Peyer's patch (tissue), 4 donors: Measurements from ENCODE around the gene ATP11B.

Experiments
- POLR2A ChIP-seq, 2 donors: fragments of 450-650 bp; IDR thresholded peaks; one replicate each; pipeline ENCODE4 v1.5.1; 2017; ENCODE audit warnings: antibody characterized with exemption in 2 of 2, mild to moderate bottlenecking in 2 of 2, moderate library complexity in 2 of 2
- TF ChIP-seq, protein P1 (sequence below), 6 experiments: fragments of 450-650 bp in 4 of 6; fragments of 200-600 bp in 2 of 6; sonication (generic) in 1 of 6; IDR thresholded peaks; one replicate each; pipeline ENCODE4 v1.5.1; 2017 to 2019; ENCODE audit warnings: antibody characterized with exemption in 6 of 6, mild to moderate bottlenecking in 3 of 6, moderate library complexity in 1 of 6

DNA sequence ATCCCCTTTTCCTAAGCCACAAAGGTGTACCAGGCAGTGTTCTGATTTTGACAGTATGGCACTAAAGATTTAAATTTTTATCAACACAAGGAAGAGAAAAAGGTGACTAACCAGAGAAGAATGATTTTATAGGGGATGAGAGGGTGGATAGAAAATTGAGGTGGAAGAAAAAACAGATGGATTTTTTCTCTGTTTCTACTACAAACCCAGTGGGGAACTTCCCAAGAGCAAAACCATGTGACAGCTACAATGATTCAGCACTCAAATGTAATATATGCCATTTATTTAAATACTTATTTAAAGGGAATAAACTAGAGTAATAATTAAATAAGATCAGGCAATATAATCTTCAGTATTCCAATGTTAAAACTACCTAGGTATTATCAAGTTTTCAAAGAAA lies 176.0 kb downstream of the ATP11B start:
- TF ChIP-seq, protein P1, sequence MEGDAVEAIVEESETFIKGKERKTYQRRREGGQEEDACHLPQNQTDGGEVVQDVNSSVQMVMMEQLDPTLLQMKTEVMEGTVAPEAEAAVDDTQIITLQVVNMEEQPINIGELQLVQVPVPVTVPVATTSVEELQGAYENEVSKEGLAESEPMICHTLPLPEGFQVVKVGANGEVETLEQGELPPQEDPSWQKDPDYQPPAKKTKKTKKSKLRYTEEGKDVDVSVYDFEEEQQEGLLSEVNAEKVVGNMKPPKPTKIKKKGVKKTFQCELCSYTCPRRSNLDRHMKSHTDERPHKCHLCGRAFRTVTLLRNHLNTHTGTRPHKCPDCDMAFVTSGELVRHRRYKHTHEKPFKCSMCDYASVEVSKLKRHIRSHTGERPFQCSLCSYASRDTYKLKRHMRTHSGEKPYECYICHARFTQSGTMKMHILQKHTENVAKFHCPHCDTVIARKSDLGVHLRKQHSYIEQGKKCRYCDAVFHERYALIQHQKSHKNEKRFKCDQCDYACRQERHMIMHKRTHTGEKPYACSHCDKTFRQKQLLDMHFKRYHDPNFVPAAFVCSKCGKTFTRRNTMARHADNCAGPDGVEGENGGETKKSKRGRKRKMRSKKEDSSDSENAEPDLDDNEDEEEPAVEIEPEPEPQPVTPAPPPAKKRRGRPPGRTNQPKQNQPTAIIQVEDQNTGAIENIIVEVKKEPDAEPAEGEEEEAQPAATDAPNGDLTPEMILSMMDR (IDR thresholded peaks at IDR 0.05): no peak
- TF ChIP-seq POLR2A (IDR thresholded peaks at IDR 0.05): no peak
